Measurements from ENCODE around the gene SERTAD3. TPM values are rescaled to one million over a fixed set of nuclear protein-coding genes. Genes with fewer than 3 reads are reported as not detected.
A peak's percentile ranks its signal among the peaks of the same experiment; 100 is the strongest.

The SERTAD3 gene
- total and polyA plus RNA-seq, 10 of the 15 experiments (the other 5 are each of a cell fraction or from before 2014, with no cell fraction given): 4.2 to 22.4 (median 13.7) TPM

GRCh38 chr19:40433391-40434216 is 10.5 kb downstream of the SERTAD3 start (continued):
- no peak for TF ChIP-seq TARDBP (IDR thresholded peaks at IDR 0.05; ENCODE audit: borderline replicate concordance)
- TF ChIP-seq ZZZ3 (IDR thresholded peaks at IDR 0.05; ENCODE audit: control insufficient read depth, insufficient read length, low read depth): no peak
- TF ChIP-seq CREB1 (IDR thresholded peaks at IDR 0.05; ENCODE audit: low read depth): no peak; the same call in 1 of the 2 replicates
- TF ChIP-seq NKRF (conservative IDR thresholded peaks at IDR 0.05): 0 out of 2 replicates have a peak, but pooled peaks have one; percentile 40
- TF ChIP-seq REST (IDR thresholded peaks at IDR 0.05; ENCODE audit: low read depth, low read length): no peak
- TF ChIP-seq TCF7 (IDR thresholded peaks at IDR 0.05; ENCODE audit: borderline replicate concordance): no peak
- TF ChIP-seq MLLT1 (IDR thresholded peaks at IDR 0.05): 0 out of 2 replicates have a peak, but pooled peaks have one; percentile 53
- TF ChIP-seq FOXM1 (IDR thresholded peaks at IDR 0.05; ENCODE audit: low read depth, low read length): no peak
- TF ChIP-seq USF2 (IDR thresholded peaks at IDR 0.05; ENCODE audit: borderline replicate concordance, low read depth, low read length): no peak
- no peak for TF ChIP-seq FOS (IDR thresholded peaks at IDR 0.05; ENCODE audit: borderline replicate concordance, extremely low read depth, insufficient read length)
- TF ChIP-seq SREBF2 (IDR thresholded peaks at IDR 0.05; ENCODE audit: low read length): no peak
- TF ChIP-seq MEF2B (IDR thresholded peaks at IDR 0.05; ENCODE audit: partially characterized antibody, poor library complexity, severe bottlenecking): no peak
- no peak for TF ChIP-seq POLR2A (IDR thresholded peaks at IDR 0.05; ENCODE audit: low read depth, low read length)
- no peak for TF ChIP-seq ZNF384 (IDR thresholded peaks at IDR 0.05; ENCODE audit: borderline replicate concordance, low read depth, low read length)
- TF ChIP-seq GABPA (IDR thresholded peaks at IDR 0.05; ENCODE audit: low read depth): no peak
- TF ChIP-seq SPI1 (IDR thresholded peaks at IDR 0.05; ENCODE audit: borderline replicate concordance, insufficient read depth, low read depth, low read length): peak; percentile 72; the same call in 1 of the 2 replicates
- TF ChIP-seq SRF (IDR thresholded peaks at IDR 0.05; ENCODE audit: low read depth in 2 of 2, low read length in 2 of 2): no peak
- peak; percentile 75 to 76 for TF ChIP-seq IKZF2 (IDR thresholded peaks at IDR 0.05)
- no peak for TF ChIP-seq MXI1 (IDR thresholded peaks at IDR 0.05; ENCODE audit: low read depth, low read length)
- no peak for TF ChIP-seq RELA (IDR thresholded peaks at IDR 0.05; ENCODE audit: borderline replicate concordance, partially characterized antibody)
- TF ChIP-seq IKZF1 (conservative IDR thresholded peaks at IDR 0.05): peak; percentile 79
- TF ChIP-seq ATF7 (IDR thresholded peaks at IDR 0.05; ENCODE audit: low read depth): 0 out of 2 replicates have a peak, but pooled peaks have one; percentile 17
- TF ChIP-seq RAD21 (IDR thresholded peaks at IDR 0.05; ENCODE audit: insufficient read depth, low read depth, low read length): no peak

Data from GM12878 (cell line).